GM21367 (cell line): Measurements from ENCODE around the gene TMEM125.

Experiments
- ATAC-seq: cut with Tn5 transposase; IDR thresholded peaks from one replicate; pipeline ENCODE4 v1.9.1; 2021; ENCODE audit not compliant: unreplicated experiment

Gene TMEM125

GRCh38 chr1:43246466-43247213, 23.1 kb upstream of the TMEM125 start:
- ATAC-seq = no peak

- ATAC-seq = no peak
Measured at GRCh38 chr1:43247256-43247921, 22.4 kb upstream of the TMEM125 start.

- ATAC-seq = no peak
Measured at GRCh38 chr1:43250351-43250761, 19.4 kb upstream of the TMEM125 start.

GRCh38 chr1:43251024-43251423, 18.8 kb upstream of the TMEM125 start:
- no peak for ATAC-seq

GRCh38 chr1:43252225-43252624, 17.6 kb upstream of the TMEM125 start:
- ATAC-seq = no peak

GRCh38 chr1:43253173-43253572, 16.6 kb upstream of the TMEM125 start:
- ATAC-seq = no peak

GRCh38 chr1:43253876-43254275, 15.9 kb upstream of the TMEM125 start:
- no peak for ATAC-seq

- ATAC-seq = no peak
Measured at GRCh38 chr1:43255438-43256210, 14.2 kb upstream of the TMEM125 start.

- no peak for ATAC-seq
Measured at GRCh38 chr1:43256675-43257570, 12.9 kb upstream of the TMEM125 start.

- no peak for ATAC-seq
Measured at GRCh38 chr1:43258370-43258769, 11.4 kb upstream of the TMEM125 start.

- ATAC-seq = no peak
Measured at GRCh38 chr1:43265431-43265830, 4.4 kb upstream of the TMEM125 start.

- no peak for ATAC-seq
Measured at GRCh38 chr1:43266881-43267280, 2.9 kb upstream of the TMEM125 start.

- no peak for ATAC-seq
Measured at GRCh38 chr1:43267291-43267805, 2.4 kb upstream of the TMEM125 start.

- no peak for ATAC-seq
Measured at GRCh38 chr1:43267818-43268425, 1.9 kb upstream of the TMEM125 start.

GRCh38 chr1:43270421-43271095, 775 bp downstream of the TMEM125 start:
- no peak for ATAC-seq

- ATAC-seq = no peak
Measured at GRCh38 chr1:43271186-43272118, 1.7 kb downstream of the TMEM125 start.

GRCh38 chr1:43272161-43272560, 2.4 kb downstream of the TMEM125 start:
- ATAC-seq = no peak
